HG02938 (cell line): ENCODE data around the gene HSD3B7.
"Not testable (repeated sequence)": the region's sequence is repeated elsewhere in the genome, so short reads cannot be mapped to it uniquely, and the experiment has no call there.

Experiments used
- ATAC-seq: cut with Tn5 transposase; IDR thresholded peaks from one replicate; pipeline ENCODE4 v1.9.1; 2021; ENCODE audit warnings: mild to moderate bottlenecking, moderate library complexity; ENCODE audit not compliant: unreplicated experiment

Gene HSD3B7

GRCh38 chr16:30998852-30999761 lies 14.1 kb downstream of the HSD3B7 start:
- no peak for ATAC-seq

GRCh38 chr16:31000671-31001382 lies 15.8 kb downstream of the HSD3B7 start:
- no peak for ATAC-seq

DNA sequence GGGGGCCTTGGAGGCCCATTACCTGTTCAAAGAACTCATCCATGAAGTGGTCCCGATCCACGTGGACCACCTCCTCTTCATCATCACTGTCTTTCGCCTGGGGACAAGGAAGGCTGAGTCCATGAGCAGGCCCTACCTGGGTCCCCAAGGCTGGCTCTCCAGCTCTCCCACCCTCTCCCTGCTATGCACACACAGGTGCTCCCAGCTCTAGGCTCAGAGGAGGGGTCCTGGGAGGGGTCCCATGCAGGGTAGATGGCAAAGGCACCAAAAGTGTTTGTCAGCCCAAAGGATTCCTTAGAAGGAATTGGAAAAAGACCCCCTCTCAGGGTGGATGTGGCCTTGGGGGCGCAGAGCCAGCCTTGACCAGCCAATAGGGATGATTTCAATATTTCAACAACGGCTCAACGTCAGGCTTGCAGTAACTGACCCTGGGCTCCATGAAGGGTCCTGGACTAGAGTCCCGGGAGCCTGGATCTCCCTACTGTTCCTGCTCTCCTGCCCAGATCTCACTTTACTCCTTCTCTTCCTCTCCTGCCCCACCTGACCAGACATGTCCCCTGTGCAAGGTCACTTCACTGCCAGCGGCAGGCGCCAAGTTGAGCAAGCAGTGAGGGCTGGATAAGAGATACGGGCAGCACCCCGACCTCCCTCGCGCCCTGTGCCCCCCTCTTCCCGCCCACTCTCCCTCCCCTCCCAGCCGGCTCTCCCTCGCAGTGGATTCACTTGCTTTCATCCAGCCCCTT lies 16.7 kb downstream of the HSD3B7 start:
- ATAC-seq = no peak

GRCh38 chr16:31002250-31002700 lies 17.3 kb downstream of the HSD3B7 start:
- ATAC-seq = no peak

GRCh38 chr16:31002862-31003341 lies 17.9 kb downstream of the HSD3B7 start:
- no peak for ATAC-seq

DNA sequence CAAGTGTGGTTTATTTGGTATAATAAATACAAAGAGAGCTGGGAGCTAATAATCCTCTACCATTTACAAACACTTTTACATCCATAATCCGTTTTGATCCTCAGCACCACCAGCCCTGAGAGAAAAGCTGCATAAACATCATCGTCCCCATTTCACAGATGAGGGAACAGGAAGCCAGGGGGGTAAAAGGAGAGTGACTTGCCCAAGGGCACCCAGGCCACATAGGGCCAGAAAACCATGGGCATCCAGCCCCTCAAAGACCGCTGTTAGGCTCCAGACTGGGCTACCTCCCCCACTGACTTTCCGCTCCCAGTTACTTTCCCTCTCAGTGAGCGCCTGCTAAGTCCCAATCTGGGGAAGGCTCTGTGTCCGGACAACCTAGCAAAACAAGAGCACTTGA lies 18.7 kb downstream of the HSD3B7 start:
- no peak for ATAC-seq

DNA sequence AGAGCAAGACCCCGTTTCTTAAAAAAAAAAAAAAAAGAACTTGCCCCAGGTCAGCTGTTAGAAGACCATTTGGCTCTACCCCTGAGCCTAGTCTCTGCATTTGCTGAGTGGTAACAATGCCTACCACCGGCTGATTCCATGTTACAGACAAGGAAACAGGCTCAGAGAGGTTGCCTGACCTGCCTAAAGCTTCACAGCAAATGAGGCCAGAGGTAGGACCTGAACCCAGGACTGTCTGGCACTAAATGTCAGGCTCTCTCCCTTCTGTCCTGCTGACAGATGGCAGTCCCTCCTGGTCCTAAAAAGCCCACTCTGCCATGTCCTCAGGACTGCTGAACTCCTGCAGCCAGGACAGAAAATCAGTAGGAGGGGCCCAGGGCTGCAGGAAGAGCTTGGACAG lies 19.7 kb downstream of the HSD3B7 start:
- no peak for ATAC-seq

- no peak for ATAC-seq
These were observed 20.5 kb downstream of the HSD3B7 start for GRCh38 chr16:31005350-31006085.

GRCh38 chr16:31006086-31006385 lies 21.0 kb downstream of the HSD3B7 start:
- no peak for ATAC-seq

- no peak for ATAC-seq
These were observed 21.6 kb downstream of the HSD3B7 start for GRCh38 chr16:31006589-31006988.

GRCh38 chr16:31007684-31008083 lies 22.7 kb downstream of the HSD3B7 start:
- ATAC-seq = no peak

DNA sequence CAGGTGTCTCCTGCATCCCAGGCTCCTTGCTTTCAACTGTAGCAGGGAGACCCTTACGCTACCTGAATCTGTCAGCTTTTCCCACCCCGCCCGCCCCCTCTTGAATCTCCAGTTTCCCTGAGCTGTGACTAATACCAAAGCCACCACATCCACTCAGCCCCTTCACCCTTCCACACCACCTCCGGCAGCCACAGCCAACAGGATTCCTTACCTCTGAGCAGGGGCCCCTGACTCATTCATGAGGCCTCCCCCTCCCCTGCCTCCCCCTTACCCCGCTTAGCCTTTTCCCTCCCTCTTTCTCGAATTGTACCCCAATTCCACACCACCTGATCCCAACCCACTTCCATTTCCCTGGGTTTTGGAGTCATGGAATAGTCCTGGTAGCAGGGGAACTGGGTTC lies 23.1 kb downstream of the HSD3B7 start:
- ATAC-seq = no peak

DNA sequence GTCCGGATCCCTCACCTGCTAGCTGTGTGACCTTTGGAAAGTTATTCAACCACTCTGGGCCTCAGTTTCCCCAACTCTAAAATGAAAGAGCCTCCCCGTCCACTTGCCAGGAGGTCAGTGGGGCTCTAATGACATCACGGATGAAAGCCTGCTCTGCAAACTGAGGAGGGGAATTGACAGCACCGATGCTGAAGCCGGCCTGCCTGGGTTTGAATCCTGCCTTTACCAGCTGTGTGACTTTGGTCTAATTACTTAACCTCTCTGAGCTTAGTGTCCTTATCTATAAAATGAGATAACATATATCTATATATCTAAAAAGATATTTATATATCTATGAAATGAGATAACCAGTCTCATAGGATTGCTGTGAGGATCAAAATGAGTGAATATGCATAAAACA lies 23.5 kb downstream of the HSD3B7 start:
- ATAC-seq = no peak

GRCh38 chr16:31009120-31009519 lies 24.1 kb downstream of the HSD3B7 start:
- ATAC-seq = no peak

- no peak for ATAC-seq
These were observed 25.0 kb downstream of the HSD3B7 start for GRCh38 chr16:31009894-31010584.

DNA sequence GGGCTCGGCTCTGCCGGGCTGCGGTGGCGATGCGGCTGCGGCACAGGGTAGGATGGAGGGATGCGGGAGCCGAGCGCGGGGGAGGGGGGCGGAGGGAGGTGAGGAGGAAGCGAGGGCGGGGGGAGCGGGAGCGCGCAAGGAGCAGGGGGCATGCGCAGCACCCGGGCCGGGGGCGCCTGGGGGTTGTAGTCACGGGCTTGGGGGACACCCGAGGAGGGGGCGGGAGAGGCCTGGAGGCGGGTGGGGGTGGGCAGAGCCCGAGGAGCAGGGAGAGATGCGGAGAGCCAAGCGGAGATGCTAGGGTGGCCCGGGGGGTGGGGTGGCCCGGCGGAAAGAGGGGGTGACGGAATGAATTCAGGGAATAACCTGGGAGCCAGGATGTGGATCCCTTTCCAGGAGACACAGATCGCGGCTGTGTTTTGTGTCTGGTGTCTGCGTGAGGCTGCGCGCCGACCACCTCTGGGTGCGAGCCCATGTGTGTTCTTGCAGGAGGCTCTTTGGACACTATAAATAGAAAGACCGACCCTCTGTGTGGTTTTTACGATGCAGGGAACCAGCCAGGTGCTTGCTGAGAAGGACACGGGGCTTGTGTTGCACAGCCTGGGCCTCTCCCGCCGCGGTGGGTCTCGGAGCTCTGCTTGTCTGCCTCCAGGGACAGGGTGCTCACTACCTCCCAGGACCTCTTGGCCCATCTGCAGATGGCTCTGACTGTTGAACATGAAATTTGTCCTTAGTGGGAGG lies 25.7 kb downstream of the HSD3B7 start, which contains the start of gene STX1B:
Gene STX1B (minus strand): TSS at position 54 of the 741 bp plus-strand sequence. CDS start 242 bp downstream, outside the sequence.
- no peak for ATAC-seq

GRCh38 chr16:31011815-31012214 lies 26.8 kb downstream of the HSD3B7 start:
- not testable (repeated sequence) for ATAC-seq

DNA sequence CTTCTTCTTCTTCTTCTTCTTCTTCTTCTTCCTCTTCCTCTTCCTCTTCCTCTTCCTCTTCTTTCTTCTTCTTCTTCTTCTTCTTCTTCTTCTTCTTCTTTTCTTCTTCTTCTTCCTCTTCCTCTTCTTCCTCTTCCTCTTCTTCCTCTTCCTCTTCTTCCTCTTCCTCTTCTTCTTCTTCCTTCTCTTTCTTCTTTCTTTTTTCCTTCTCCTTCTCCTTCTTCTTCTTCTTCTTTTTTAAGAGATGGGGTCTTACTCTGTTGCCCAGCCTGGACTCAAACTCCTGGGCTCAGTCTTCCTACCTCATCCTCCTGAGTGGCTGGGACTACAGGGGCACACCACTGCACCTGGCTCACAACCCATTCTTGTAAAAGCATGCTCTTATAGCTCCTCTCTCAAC lies 28.3 kb downstream of the HSD3B7 start:
- ATAC-seq = not testable (repeated sequence)

- ATAC-seq = no peak
These were observed 31.0 kb downstream of the HSD3B7 start for GRCh38 chr16:31016018-31016417.
